PC-3 (cell line): Measurements from ENCODE around the gene SPIB. TPM values are rescaled to one million over a fixed set of nuclear protein-coding genes. Genes with fewer than 3 reads are reported as not detected.

Source experiments
- ATAC-seq: fragments of 200-7000 bp; cut with Tn5 transposase; 2 replicates; pipeline ENCODE4 v1.9.1; 2020; ENCODE audit warnings: mild to moderate bottlenecking, moderate library complexity
- BruUV-seq: library from RNA; stranded (reverse); fragments of 400-500 nt; replicated peaks from 2 replicates; lab custom pipeline; 2021; lab: Mats Ljungman, UMichigan
- CTCF ChIA-PET: fragments of 300-600 bp; sonication (Branson Sonifier 250); formaldehyde crosslinking; loops from one replicate; lab custom pipeline; 2022; ENCODE audit warnings: antibody characterized with exemption; lab: Charles Lee
- POLR2A ChIA-PET: fragments of 300-600 bp; sonication (Branson Sonifier 250); formaldehyde crosslinking; loops from one replicate; lab custom pipeline; 2022; ENCODE audit warnings: antibody characterized with exemption; ENCODE audit not compliant: unreplicated experiment; lab: Charles Lee
- DNase-seq: peaks from one replicate; pipeline ENCODE4 v3.0.0-alpha.2; 2015
- H2AFZ ChIP-seq: fragments of 300-600 bp; sonication (generic); 2 replicates; pipeline ENCODE4 v1.6.0; 2016; ENCODE audit warnings: antibody characterized with exemption, low read length
- H3F3A ChIP-seq: fragments of 300-600 bp; sonication (generic); one replicate; pipeline ENCODE4 v1.6.0; 2017; ENCODE audit warnings: antibody characterized with exemption, low read length, control low read depth, mild to moderate bottlenecking; ENCODE audit not compliant: unreplicated experiment
- H3K27ac ChIP-seq: fragments of 300-600 bp; sonication (generic); 2 replicates; pipeline ENCODE4 v1.5.1; 2016; ENCODE audit warnings: mild to moderate bottlenecking, low read length
- H3K27me3 ChIP-seq: fragments of 300-600 bp; sonication (generic); 2 replicates; pipeline ENCODE4 v1.6.1; 2016; ENCODE audit warnings: low read length, mixed read lengths
- H3K36me3 ChIP-seq: fragments of 300-600 bp; sonication (generic); 2 replicates; pipeline ENCODE4 v1.6.1; 2016; ENCODE audit warnings: low read depth, mixed run types, low read length, mixed read lengths
- H3K4me1 ChIP-seq: fragments of 300-600 bp; sonication (generic); 2 replicates; pipeline ENCODE4 v1.5.1; 2016; ENCODE audit warnings: low read length; ENCODE audit not compliant: insufficient read depth
- H3K4me2 ChIP-seq: fragments of 300-600 bp; sonication (generic); 2 replicates; pipeline ENCODE4 v1.6.0; 2016; ENCODE audit warnings: low read length
- H3K4me3 ChIP-seq: fragments of 300-600 bp; sonication (generic); 2 replicates; pipeline ENCODE4 v1.5.1; 2016; ENCODE audit warnings: mild to moderate bottlenecking, low read length, mixed read lengths
- H3K79me2 ChIP-seq: fragments of 300-600 bp; sonication (generic); 2 replicates; pipeline ENCODE4 v1.6.1; 2017; ENCODE audit warnings: low read length, mixed read lengths
- H3K9ac ChIP-seq: fragments of 300-600 bp; sonication (generic); 2 replicates; pipeline ENCODE4 v1.6.0; 2016; ENCODE audit warnings: mild to moderate bottlenecking, low read length
- H3K9me2 ChIP-seq: fragments of 300-600 bp; sonication (generic); replicated peaks from 2 replicates; pipeline ENCODE4 v1.6.1; 2016; ENCODE audit warnings: mixed run types, low read length, mixed read lengths
- H3K9me3 ChIP-seq: fragments of 300-600 bp; sonication (generic); 2 replicates; pipeline ENCODE4 v1.6.1; 2016; ENCODE audit warnings: low read length, mixed read lengths
- H4K20me1 ChIP-seq: fragments of 300-600 bp; sonication (generic); 2 replicates; pipeline ENCODE4 v1.6.1; 2016; ENCODE audit warnings: low read length, mixed read lengths
- EZH2 ChIP-seq: fragments of 300-600 bp; sonication (generic); IDR thresholded peaks from one replicate; pipeline ENCODE4 v1.6.1; 2017; ENCODE audit warnings: antibody characterized with exemption, mild to moderate bottlenecking, low read length; ENCODE audit not compliant: unreplicated experiment
- EZH2phosphoT487 ChIP-seq: fragments of 300-600 bp; sonication (generic); IDR thresholded peaks from 2 replicates; pipeline ENCODE4 v1.6.1; 2018; ENCODE audit warnings: mild to moderate bottlenecking, antibody characterized with exemption, low read length, borderline replicate concordance
- intact Hi-C: fragments of 100-400 bp; cut with micrococcal nuclease; formaldehyde crosslinking; loops from 2 replicates; pipeline ENCODE4 v1.9.0; 2023
- total RNA-seq: library from RNA; depleted of rRNA; stranded (reverse); fragments of >200 nt; gene quantifications from 2 replicates; pipeline ENCODE4 v1.2.3, GENCODE V29; 2014
- TF ChIP-seq, protein P1 (sequence below): fragments of 300-600 bp; sonication (generic); conservative IDR thresholded peaks from 2 replicates; pipeline ENCODE4 v1.5.1; 2017; ENCODE audit warnings: antibody characterized with exemption, low read depth, mild to moderate bottlenecking, low read length

The SPIB gene
- total RNA-seq, 1 experiment from 2014 or later, result not detected

DNA sequence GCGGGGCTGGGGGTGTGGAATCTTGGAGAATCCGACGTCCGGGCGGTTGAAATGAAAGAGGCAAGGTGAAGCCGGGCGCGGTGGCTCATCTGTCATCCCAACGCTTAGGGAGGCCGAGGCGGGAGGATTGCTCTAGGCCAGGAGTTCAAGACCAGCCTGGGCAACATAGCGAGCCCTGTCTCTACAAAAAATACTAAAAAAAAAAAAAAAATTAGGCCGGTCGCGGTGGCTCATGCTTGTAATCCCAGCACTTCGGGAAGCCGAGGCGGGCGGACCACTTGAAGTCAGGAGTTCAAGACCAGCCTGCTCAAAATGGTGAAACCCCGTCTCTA is 58.1 kb downstream of the SPIB start:
- Histone ChIP-seq H3K4me2 (peak overlapping the region; percentile 91), H3K9ac (peak overlapping the region; percentile 90), H4K20me1 (peaks cover 21% of the 10 kb centered on the region), H3F3A (no peaks in the 10 kb centered on the region), H3K4me1 (peaks cover 8% of the 10 kb centered on the region), H3K27me3 (no peaks in the 10 kb centered on the region), H3K9me3 (no peaks in the 10 kb centered on the region), H3K9me2 (no peaks in the 10 kb centered on the region), H3K4me3 (peak overlapping the region; percentile 86), H3K36me3 (peaks cover 20% of the 10 kb centered on the region; the same call in 1 of the 2 replicates), H3K27ac (peak overlapping the region; percentile 77), H2AFZ (peak overlapping the region; percentile 88; the same call in 1 of the 2 replicates), H3K79me2 (peaks cover 31% of the 10 kb centered on the region)
- BruUV-seq, result TSS peak; percentile 74
- ChIA-PET CTCF (no interaction called here), POLR2A (interaction anchor here (0.7 kb wide), 1 partner anchor 10 kb away, joined by 5 read pairs; no protein-coding TSS in a partner anchor)
- TF ChIP-seq, protein P1, sequence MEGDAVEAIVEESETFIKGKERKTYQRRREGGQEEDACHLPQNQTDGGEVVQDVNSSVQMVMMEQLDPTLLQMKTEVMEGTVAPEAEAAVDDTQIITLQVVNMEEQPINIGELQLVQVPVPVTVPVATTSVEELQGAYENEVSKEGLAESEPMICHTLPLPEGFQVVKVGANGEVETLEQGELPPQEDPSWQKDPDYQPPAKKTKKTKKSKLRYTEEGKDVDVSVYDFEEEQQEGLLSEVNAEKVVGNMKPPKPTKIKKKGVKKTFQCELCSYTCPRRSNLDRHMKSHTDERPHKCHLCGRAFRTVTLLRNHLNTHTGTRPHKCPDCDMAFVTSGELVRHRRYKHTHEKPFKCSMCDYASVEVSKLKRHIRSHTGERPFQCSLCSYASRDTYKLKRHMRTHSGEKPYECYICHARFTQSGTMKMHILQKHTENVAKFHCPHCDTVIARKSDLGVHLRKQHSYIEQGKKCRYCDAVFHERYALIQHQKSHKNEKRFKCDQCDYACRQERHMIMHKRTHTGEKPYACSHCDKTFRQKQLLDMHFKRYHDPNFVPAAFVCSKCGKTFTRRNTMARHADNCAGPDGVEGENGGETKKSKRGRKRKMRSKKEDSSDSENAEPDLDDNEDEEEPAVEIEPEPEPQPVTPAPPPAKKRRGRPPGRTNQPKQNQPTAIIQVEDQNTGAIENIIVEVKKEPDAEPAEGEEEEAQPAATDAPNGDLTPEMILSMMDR, result no peak
- TF ChIP-seq EZH2phosphoT487 (no peak), EZH2 (no peak)
- ATAC-seq, result no peak
- no peak for DNase-seq
- intact Hi-C loops, result no loop called here

- Histone ChIP-seq H3K9me2 (no peaks in the 10 kb centered on the region), H3K27ac (no peak overlapping the region), H4K20me1 (peaks cover 21% of the 10 kb centered on the region), H3K9ac (no peak overlapping the region), H2AFZ (no peak overlapping the region), H3F3A (no peaks in the 10 kb centered on the region), H3K79me2 (peaks cover 31% of the 10 kb centered on the region), H3K4me1 (peaks cover 8% of the 10 kb centered on the region), H3K27me3 (no peaks in the 10 kb centered on the region), H3K4me3 (peak overlapping the region; percentile 86; the same call in 1 of the 2 replicates), H3K36me3 (peaks cover 28% of the 10 kb centered on the region), H3K9me3 (no peaks in the 10 kb centered on the region), H3K4me2 (peak overlapping the region; percentile 91)
- POLR2A ChIA-PET, result interaction anchor here (0.7 kb wide), 1 partner anchor 9 kb away, joined by 5 read pairs; no protein-coding TSS in a partner anchor
- CTCF ChIA-PET, result no interaction called here
- no peak for DNase-seq
- BruUV-seq, result no TSS peak
- intact Hi-C loops, result no loop called here
- TF ChIP-seq EZH2phosphoT487, result no peak
- TF ChIP-seq EZH2, result no peak
- TF ChIP-seq, protein P1, result no peak
- no peak for ATAC-seq
Observed at GRCh38 chr19:50477751-50478515, 59.2 kb downstream of the SPIB start.
